Lower lobe of right lung (tissue), 2 donors: ENCODE results near the gene NCOR2. TPM values are rescaled to one million over a fixed set of nuclear protein-coding genes. Genes with fewer than 3 reads are reported as not detected.

Source experiments
- ATAC-seq, 2 donors: fragments of 200-7000 bp; cut with Tn5 transposase; one replicate each; pipeline ENCODE4 v1.9.1; 2020 to 2022; ENCODE audit warnings: mild to moderate bottlenecking in 2 of 2, moderate library complexity in 2 of 2
- DNase-seq: peaks from one replicate; pipeline ENCODE4 v3.0.0-alpha.2; 2020
- H3K27ac ChIP-seq: fragments of 200-600 bp; one replicate; pipeline ENCODE4 v1.8.0; 2022
- H3K27me3 ChIP-seq: fragments of 200-600 bp; one replicate; pipeline ENCODE4 v1.8.0; 2022; ENCODE audit warnings: low read depth
- H3K36me3 ChIP-seq: fragments of 200-600 bp; one replicate; pipeline ENCODE4 v1.8.0; 2022; ENCODE audit warnings: mild to moderate bottlenecking
- H3K4me1 ChIP-seq: fragments of 200-600 bp; one replicate; pipeline ENCODE4 v1.8.0; 2022
- H3K4me3 ChIP-seq: fragments of 200-600 bp; one replicate; pipeline ENCODE4 v1.8.0; 2022; ENCODE audit warnings: mild to moderate bottlenecking
- H3K9me3 ChIP-seq: fragments of 200-600 bp; one replicate; pipeline ENCODE4 v1.8.0; 2022
- intact Hi-C: fragments of 100-400 bp; cut with DNase I; formaldehyde crosslinking; loops from one replicate; pipeline ENCODE4 v1.11.0; 2022
- total RNA-seq: library from RNA; stranded (reverse); fragmentation: NEBNext Ultra II Directional; extraction: Animal tissue kit (Norgen Biotek cat#: 25700); gene quantifications from one replicate; pipeline ENCODE4 v1.2.1, GENCODE V29; 2021
- TF ChIP-seq, protein P1 (sequence below): fragments of 200-600 bp; IDR thresholded peaks from one replicate; pipeline ENCODE4 v1.8.0; 2022; ENCODE audit warnings: antibody characterized with exemption, mild to moderate bottlenecking
- donor health status: DM: no; HTN: yes; CAD: no; lungs with severe emphysema.

The NCOR2 gene
- total RNA-seq, 1 donor from 2014 or later: 318 TPM

DNA sequence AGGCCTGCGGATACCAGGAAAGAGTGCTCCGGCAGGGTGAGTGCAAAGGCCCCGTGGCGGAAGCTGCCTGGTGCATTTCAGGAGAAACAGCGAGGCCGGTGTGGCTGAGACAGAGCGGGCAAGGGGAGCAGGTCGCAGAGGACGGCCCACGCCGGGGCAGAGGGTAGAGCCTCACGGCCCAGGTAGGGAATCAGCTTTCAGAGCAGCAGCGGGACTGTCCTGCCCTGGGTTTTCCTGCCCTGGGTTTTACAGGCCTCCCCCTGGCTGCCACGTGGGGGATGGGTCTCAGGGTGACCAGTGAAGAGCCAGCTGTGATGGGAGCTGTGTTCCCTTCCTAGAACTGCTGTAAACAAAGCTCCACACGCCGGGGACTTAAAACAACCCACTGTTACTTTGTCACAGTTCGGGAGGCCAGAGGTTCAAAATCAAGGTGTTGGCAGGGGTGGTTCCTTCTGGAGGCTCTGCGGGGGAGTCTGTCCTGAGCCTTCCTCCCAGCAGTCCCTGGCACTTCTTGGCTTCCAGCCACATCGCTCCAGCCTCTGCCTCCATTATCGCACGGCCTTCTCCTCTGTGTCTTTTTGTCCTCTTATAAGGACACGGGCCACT, 10.4 kb downstream of the NCOR2 start:
- Histone ChIP-seq H3K4me1 (peaks cover 87% of the 10 kb centered on the region), H3K36me3 (no peaks in the 10 kb centered on the region), H3K4me3 (no peak overlapping the region), H3K27me3 (no peaks in the 10 kb centered on the region), H3K9me3 (no peaks in the 10 kb centered on the region), H3K27ac (no peak overlapping the region)
- DNase-seq: no peak
- intact Hi-C loops: no loop called here
- ATAC-seq: no peak
- TF ChIP-seq, protein P1, sequence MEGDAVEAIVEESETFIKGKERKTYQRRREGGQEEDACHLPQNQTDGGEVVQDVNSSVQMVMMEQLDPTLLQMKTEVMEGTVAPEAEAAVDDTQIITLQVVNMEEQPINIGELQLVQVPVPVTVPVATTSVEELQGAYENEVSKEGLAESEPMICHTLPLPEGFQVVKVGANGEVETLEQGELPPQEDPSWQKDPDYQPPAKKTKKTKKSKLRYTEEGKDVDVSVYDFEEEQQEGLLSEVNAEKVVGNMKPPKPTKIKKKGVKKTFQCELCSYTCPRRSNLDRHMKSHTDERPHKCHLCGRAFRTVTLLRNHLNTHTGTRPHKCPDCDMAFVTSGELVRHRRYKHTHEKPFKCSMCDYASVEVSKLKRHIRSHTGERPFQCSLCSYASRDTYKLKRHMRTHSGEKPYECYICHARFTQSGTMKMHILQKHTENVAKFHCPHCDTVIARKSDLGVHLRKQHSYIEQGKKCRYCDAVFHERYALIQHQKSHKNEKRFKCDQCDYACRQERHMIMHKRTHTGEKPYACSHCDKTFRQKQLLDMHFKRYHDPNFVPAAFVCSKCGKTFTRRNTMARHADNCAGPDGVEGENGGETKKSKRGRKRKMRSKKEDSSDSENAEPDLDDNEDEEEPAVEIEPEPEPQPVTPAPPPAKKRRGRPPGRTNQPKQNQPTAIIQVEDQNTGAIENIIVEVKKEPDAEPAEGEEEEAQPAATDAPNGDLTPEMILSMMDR: no peak

DNA sequence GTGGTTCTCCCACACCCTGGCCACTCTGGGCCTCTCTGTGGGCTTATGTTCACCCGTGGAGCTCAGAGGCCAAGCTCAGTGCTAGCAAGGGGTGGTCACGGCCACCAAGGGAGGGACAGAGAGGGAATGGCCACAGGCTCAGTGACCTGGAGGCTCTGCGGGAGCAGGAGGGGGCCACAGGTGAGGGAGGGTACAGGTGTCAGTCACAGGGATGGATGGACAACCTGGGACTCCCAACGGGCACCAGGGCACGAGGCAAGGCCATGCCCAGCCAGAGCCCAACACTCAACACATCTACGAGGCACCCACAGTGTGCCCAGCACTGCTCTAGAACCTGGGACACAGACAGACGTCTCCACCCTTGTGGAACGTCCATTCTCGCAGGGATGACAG, 11.3 kb downstream of the NCOR2 start:
- intact Hi-C loops: no loop called here
- Histone ChIP-seq H3K9me3 (no peaks in the 10 kb centered on the region), H3K4me1 (peaks cover 87% of the 10 kb centered on the region), H3K27me3 (no peaks in the 10 kb centered on the region), H3K4me3 (no peak overlapping the region), H3K27ac (no peak overlapping the region), H3K36me3 (no peaks in the 10 kb centered on the region)
- no peak for ATAC-seq
- TF ChIP-seq, protein P1: no peak
- no peak for DNase-seq

DNA sequence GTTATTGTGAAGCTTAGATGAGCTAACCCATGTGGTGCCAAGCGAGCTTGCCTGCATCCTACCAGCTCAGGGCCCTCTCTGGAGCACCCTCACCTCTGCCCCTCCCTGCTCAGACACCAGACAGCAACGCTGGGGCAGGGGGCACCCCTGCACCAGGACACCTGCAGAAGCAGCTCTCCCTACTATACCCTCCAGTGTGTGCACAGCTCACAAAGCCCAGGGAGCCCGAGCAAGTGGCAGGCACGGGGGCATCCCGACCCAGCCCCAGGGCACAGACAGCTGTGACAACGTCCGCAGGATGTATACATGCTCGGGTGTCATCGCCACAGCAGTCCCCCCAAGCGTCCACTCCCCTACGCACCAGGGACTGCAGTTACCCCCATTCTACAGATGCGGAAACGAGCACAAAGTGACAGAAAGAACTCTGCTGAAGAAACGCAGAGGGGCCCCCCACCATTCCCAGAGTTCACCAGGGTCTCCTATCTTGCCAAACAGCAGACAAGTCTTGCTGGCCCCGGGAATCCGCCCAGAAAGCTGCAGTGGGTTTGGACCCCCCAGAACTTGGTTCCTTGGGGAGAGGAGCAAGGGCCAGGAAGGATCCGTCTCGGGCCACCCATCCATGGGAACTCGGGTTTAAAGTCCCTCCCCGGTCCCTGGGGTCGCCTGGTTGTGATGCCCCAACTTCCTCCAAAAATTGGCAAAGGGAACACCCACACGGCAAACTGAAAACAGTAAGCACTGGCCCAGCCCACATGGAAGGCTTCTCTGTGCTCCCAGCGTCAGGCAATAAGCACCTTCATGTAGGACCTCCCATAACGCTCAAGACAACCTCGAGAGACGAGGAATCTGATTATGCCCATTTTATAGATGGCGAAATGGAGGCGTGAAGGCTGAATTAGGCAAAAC, 12.0 kb downstream of the NCOR2 start:
- intact Hi-C loops: no loop called here
- DNase-seq (no peak), ATAC-seq (no peak)
- Histone ChIP-seq H3K27me3 (no peaks in the 10 kb centered on the region), H3K9me3 (no peaks in the 10 kb centered on the region), H3K4me3 (no peak overlapping the region), H3K4me1 (peaks cover 87% of the 10 kb centered on the region), H3K36me3 (no peaks in the 10 kb centered on the region), H3K27ac (no peak overlapping the region)
- TF ChIP-seq, protein P1: no peak

DNA sequence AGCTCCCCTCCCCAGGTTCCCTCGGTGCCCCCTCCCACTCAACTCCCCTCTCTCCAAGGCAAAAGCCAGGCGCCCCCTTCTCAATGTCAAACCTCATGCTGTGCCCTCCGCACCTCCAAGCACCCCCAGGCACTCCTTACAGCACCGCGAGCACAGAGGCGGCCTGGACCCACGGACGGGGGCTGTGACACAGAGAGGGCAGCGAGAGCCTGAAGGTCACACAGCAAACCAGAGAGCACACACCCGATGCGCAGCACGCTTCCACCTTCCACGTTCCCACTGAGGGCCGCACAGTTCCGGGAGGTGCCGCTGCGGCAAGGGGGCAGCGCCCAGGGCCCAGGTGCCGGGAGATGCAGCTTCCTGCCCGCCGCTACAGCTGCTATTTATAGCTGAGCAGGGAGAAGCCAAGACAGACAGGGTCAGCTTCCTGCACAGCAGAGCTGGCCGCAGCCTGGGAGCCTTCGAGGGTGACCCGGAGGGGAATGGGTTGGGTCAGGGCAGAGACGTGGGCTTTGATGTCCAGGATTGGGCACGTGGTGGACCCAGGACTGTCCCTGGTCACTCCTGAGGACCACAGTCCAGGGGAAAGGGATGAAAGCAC, 12.9 kb downstream of the NCOR2 start:
- TF ChIP-seq, protein P1: no peak
- intact Hi-C loops: no loop called here
- H3K27me3 ChIP-seq: no peaks in the 10 kb centered on the region
- no peak overlapping the region for H3K27ac ChIP-seq
- no peak overlapping the region for H3K4me3 ChIP-seq
- ATAC-seq (no peak), DNase-seq (no peak)
- peaks cover 89% of the 10 kb centered on the region for H3K4me1 ChIP-seq
- no peaks in the 10 kb centered on the region for H3K9me3 ChIP-seq
- H3K36me3 ChIP-seq: no peaks in the 10 kb centered on the region

DNA sequence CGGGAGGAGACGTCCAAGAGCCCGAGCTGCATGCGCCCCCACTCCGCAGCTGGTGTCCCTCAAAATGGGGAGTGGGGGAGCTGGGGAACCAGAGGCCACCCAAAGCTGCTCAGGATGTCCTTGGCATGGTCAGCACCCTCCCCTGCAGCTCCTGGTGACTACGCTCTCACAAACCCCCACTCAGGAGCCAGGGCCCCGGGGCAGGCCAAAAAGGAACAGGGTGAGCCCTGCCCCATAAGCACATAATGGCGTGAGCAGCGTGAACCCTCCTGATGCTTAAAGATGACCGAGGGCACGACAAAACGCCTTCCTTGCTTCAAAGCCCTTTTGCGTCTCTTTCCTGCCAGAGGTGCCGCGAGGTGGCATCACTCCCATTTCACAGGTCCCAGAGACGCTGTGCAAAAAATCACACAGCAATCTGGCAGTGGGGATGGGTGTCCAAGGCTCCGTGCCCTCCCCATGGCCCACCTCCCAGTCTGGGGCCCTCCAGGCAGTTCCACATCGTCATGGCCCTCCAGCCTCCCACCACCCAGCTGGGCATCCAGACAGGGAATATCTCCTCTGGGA, 13.5 kb downstream of the NCOR2 start:
- ATAC-seq: no peak
- Histone ChIP-seq H3K4me3 (no peak overlapping the region), H3K27me3 (no peaks in the 10 kb centered on the region), H3K4me1 (peaks cover 95% of the 10 kb centered on the region), H3K9me3 (no peaks in the 10 kb centered on the region), H3K27ac (no peak overlapping the region), H3K36me3 (no peaks in the 10 kb centered on the region)
- DNase-seq: no peak
- TF ChIP-seq, protein P1: no peak
- intact Hi-C loops: no loop called here
